ENCODE results near the gene RACK1. TPM values are rescaled to one million over a fixed set of nuclear protein-coding genes. Genes with fewer than 3 reads are reported as not detected.
"Not testable (repeated sequence)": the region's sequence is repeated elsewhere in the genome, so short reads cannot be mapped to it uniquely, and the experiment has no call there.

RACK1 gene
- polyA plus RNA-seq, 1 of the 3 experiments (the other 2 are of a cell fraction), result 4,715 TPM

DNA sequence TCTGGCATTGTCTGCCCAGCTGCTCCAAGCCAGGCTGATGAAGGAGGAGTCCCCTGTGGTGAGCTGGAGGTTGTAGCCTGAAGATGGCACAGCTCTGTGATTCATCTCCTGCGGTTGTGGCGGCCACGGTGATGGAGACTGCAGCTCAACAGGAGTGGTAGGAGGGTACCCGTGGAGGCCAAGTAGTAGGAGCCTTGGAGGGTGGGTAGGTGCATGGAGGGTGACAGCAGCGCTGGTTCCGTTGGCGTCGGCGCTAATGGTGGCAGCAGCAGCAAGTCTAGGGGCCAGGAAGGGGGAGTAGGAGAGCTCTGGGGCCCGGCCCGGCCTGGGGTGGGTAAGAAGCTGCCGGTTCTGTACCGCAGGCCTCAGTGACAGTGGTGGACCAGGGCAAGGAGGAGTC is 39.6 kb upstream of the RACK1 start:
- H3K79me2 ChIP-seq (ENCODE audit: insufficient read depth), result peaks cover 51% of the 10 kb centered on the region
- no peak overlapping the region for H3K27ac ChIP-seq (ENCODE audit: low read depth in 2 of 2, low read length in 1 of 2)
- ChIA-PET POLR2A (no interaction called here), CTCF (interaction anchor here (0.8 kb wide), 1 partner anchor 91 kb away, joined by 3 read pairs; no protein-coding TSS in a partner anchor)
- no peak for TF ChIP-seq JUND (IDR thresholded peaks at IDR 0.05)
- no peak for TF ChIP-seq NFIC (IDR thresholded peaks at IDR 0.05; ENCODE audit: borderline replicate concordance)
- no peak for TF ChIP-seq GATA2 (CRISPR knock-in tag; IDR thresholded peaks at IDR 0.05)
- TF ChIP-seq, protein P1, sequence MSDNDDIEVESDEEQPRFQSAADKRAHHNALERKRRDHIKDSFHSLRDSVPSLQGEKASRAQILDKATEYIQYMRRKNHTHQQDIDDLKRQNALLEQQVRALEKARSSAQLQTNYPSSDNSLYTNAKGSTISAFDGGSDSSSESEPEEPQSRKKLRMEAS (IDR thresholded peaks at IDR 0.05; ENCODE audit: low read depth), result no peak
- no peaks in the 10 kb centered on the region for H3K9me2 ChIP-seq
- H3K4me1 ChIP-seq (ENCODE audit: control insufficient read depth in 1 of 2, insufficient read depth in 2 of 2, low read depth in 1 of 2, low read length in 1 of 2), result peaks cover 0 to 9% of the 10 kb centered on the region in 2 experiments; a peak in 1 of 4 replicates
- peaks cover 14% of the 10 kb centered on the region for H3F3A ChIP-seq (replicated peaks; ENCODE audit: insufficient read depth)
- no peak for DNase-seq
- H3K27me3 ChIP-seq (ENCODE audit: insufficient read depth), result no peaks in the 10 kb centered on the region
- H3K9ac ChIP-seq, result no peak overlapping the region
- H3K4me2 ChIP-seq, result no peak overlapping the region
- WGBS (ENCODE audit: low lambda C conversion rate), result 79% methylated on average over 11 of the region's 13 CpGs
- peaks cover 14 to 22% of the 10 kb centered on the region in 2 experiments for H3K36me3 ChIP-seq (replicated peaks in 1 of 2; ENCODE audit: control insufficient read depth in 1 of 2, insufficient read depth in 2 of 2, low read length in 1 of 2)
- no peak overlapping the region for H2AFZ ChIP-seq (ENCODE audit: low read depth)
- no peak overlapping the region for H3K4me3 ChIP-seq (ENCODE audit: low read depth in 2 of 2, low read length in 1 of 2)
- H4K20me1 ChIP-seq (ENCODE audit: insufficient read depth), result peaks cover 52% of the 10 kb centered on the region
- no peaks in the 10 kb centered on the region for H3K9me3 ChIP-seq

DNA sequence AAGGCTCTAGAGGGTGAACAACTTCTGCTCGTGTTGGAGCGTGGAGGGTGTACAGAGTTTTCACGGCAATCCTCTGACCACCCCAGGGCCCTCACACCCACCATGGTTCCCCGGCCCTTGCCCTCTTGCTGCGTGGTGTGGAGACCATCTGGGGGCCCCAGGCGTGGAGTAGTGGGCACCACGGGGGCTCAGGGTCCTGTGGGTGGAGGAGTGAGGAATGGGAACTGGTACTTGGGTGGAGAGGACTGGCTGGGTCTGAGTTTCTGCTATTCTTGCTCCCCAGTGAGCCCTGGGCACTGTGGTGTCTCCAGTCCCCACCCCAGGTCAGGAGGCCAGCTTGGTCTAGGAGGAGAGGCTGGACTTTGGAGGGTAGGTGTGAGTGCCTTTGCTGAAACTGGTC is 39.2 kb upstream of the RACK1 start:
- H3F3A ChIP-seq (replicated peaks; ENCODE audit: insufficient read depth), result peaks cover 14% of the 10 kb centered on the region
- peaks cover 49% of the 10 kb centered on the region for H4K20me1 ChIP-seq (ENCODE audit: insufficient read depth)
- H3K4me1 ChIP-seq (ENCODE audit: control insufficient read depth in 1 of 2, insufficient read depth in 2 of 2, low read depth in 1 of 2, low read length in 1 of 2), result peaks cover 0 to 9% of the 10 kb centered on the region in 2 experiments; a peak in 1 of 4 replicates
- no peaks in the 10 kb centered on the region for H3K9me2 ChIP-seq
- WGBS (ENCODE audit: low lambda C conversion rate), result 91% methylated on average over 4 of the region's 7 CpGs
- no peak overlapping the region for H2AFZ ChIP-seq (ENCODE audit: low read depth)
- peaks cover 10 to 18% of the 10 kb centered on the region in 2 experiments for H3K36me3 ChIP-seq (replicated peaks in 1 of 2; ENCODE audit: control insufficient read depth in 1 of 2, insufficient read depth in 2 of 2, low read length in 1 of 2)
- H3K9me3 ChIP-seq, result no peaks in the 10 kb centered on the region
- DNase-seq, result no peak
- no peaks in the 10 kb centered on the region for H3K27me3 ChIP-seq (ENCODE audit: insufficient read depth)
- POLR2A ChIA-PET, result no interaction called here
- no peak overlapping the region for H3K27ac ChIP-seq (ENCODE audit: low read depth in 2 of 2, low read length in 1 of 2)
- CTCF ChIA-PET, result interaction anchor here (0.8 kb wide), 1 partner anchor 91 kb away, joined by 3 read pairs; no protein-coding TSS in a partner anchor
- no peak overlapping the region for H3K4me2 ChIP-seq
- H3K79me2 ChIP-seq (ENCODE audit: insufficient read depth), result peaks cover 46% of the 10 kb centered on the region
- no peak for TF ChIP-seq EZH2phosphoT487 (IDR thresholded peaks at IDR 0.05; ENCODE audit: borderline replicate concordance, low read depth)
- TF ChIP-seq RAD21 (IDR thresholded peaks at IDR 0.05; ENCODE audit: low read length), result no peak
- TF ChIP-seq JUND (IDR thresholded peaks at IDR 0.05), result no peak
- no peak overlapping the region for H3K9ac ChIP-seq
- H3K4me3 ChIP-seq (ENCODE audit: low read depth in 2 of 2, low read length in 1 of 2), result no peak overlapping the region

DNA sequence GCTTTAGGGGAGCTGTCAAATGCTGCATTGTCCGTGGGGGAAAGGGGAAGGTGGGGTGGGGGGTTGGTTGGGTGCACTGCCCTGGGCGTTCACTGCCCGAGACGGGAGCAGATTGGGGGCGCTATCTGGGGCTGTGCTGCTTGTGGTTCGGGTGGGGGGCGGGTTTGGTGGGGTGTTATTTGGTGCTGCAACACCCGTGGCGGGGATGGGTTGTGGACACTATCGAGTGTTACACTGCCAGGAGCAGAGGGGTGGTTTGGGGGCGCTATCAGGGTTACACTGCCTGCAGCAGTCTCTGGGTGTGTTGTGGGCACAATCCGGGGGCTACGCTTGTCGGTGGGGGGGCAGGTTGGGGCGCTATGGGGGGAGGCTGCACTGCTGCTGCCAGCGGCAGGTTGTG is 38.7 kb upstream of the RACK1 start:
- H3K9ac ChIP-seq; H3K27ac ChIP-seq (ENCODE audit: low read depth in 2 of 2, low read length in 1 of 2); H3K9me2 ChIP-seq; H3K9me3 ChIP-seq; DNase-seq; H3K4me1 ChIP-seq (ENCODE audit: control insufficient read depth in 1 of 2, insufficient read depth in 2 of 2, low read depth in 1 of 2, low read length in 1 of 2); H3K27me3 ChIP-seq (ENCODE audit: insufficient read depth); H2AFZ ChIP-seq (ENCODE audit: low read depth); CTCF ChIA-PET: not testable (repeated sequence)
- POLR2A ChIA-PET, result interaction anchor here (1.3 kb wide), 1 partner anchor 48 kb away, joined by 6 read pairs; no protein-coding TSS in a partner anchor
- Histone ChIP-seq H3K4me3 (ENCODE audit: low read depth in 2 of 2, low read length in 1 of 2) (peak overlapping the region in 1 of 2 experiments; percentile 82; a peak in 2 of 4 replicates), H4K20me1 (ENCODE audit: insufficient read depth) (peaks cover 44% of the 10 kb centered on the region), H3K36me3 (replicated peaks in 1 of 2; ENCODE audit: control insufficient read depth in 1 of 2, insufficient read depth in 2 of 2, low read length in 1 of 2) (peaks cover 7 to 15% of the 10 kb centered on the region in 2 experiments), H3F3A (replicated peaks; ENCODE audit: insufficient read depth) (peaks cover 14% of the 10 kb centered on the region), H3K79me2 (ENCODE audit: insufficient read depth) (peaks cover 42% of the 10 kb centered on the region), H3K4me2 (0 out of 2 replicates have a peak overlapping the region, but pooled peaks have one; percentile 96)
- 67% methylated on average over 13 of the region's 16 CpGs for WGBS (ENCODE audit: low lambda C conversion rate)
